GM20431 (cell line): Measurements from ENCODE around the gene TPD52L1.

Experiments used
- in situ Hi-C: fragments of 300-500 bp; cut with MseI, MboI; formaldehyde crosslinking; loops from one replicate; pipeline ENCODE4 v1.15.0; 2020; ENCODE audit warnings: low sequenced_read_pairs; ENCODE audit not compliant: unreplicated experiment

Gene TPD52L1

DNA sequence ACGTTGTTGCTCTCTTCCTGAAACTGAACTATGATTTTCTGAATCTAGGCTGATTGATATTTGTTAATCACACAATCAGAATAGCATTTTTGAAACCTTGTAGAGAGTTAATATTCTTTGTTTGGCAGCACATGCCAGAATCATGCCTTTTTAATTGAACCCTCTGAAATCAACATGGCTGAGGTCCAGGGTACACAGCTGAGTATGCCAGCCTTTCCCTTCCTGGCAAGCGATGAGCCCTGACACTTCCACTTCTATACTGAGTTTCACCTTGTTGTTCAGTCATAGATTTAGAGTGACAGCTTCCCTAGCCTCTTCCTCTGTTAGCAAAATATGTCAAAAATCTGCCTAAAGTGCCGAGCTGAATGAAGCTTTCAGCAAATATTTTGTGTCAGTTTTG, 141.4 kb downstream of the TPD52L1 start:
- in situ Hi-C loops, result no loop called here

DNA sequence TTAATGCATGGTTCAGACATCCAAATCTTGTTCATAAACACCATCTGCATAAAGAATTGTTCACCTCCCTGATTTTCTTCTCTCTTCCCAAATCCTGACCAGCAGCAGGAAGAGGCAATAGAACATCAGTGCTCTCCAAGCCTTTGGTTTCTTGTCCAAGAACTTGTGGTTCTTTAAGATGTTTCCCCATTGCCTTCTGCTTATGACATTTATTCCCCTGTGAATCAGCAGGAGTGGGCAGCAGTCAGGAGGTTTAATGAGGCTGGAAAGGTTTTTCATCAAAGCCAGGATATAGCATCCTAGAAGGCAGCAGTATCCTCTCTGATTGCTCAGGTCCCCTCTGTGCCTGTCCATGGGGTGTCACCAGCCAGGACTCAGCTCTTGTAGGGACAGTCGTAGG, 142.9 kb downstream of the TPD52L1 start:
- in situ Hi-C loops, result no loop called here

DNA sequence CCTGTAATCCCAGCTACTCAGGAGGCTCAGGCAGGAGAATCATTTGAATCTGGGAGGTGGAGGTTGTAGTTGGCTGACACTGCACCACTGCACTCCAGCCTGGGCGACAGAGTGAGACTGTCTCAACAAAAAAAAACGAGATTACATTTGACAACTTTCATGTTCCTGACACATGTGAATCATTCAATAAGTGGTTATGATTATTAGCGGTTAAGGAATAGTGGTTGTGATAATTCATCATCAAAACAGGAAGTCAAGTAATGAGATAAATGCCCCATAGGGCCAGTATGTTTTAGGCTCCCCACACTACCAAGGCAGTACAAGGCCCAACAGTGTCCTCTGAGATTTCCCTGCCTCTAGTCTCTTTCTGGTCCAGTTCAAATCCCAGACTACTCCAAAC, 145.7 kb downstream of the TPD52L1 start:
- in situ Hi-C loops, result no loop called here

DNA sequence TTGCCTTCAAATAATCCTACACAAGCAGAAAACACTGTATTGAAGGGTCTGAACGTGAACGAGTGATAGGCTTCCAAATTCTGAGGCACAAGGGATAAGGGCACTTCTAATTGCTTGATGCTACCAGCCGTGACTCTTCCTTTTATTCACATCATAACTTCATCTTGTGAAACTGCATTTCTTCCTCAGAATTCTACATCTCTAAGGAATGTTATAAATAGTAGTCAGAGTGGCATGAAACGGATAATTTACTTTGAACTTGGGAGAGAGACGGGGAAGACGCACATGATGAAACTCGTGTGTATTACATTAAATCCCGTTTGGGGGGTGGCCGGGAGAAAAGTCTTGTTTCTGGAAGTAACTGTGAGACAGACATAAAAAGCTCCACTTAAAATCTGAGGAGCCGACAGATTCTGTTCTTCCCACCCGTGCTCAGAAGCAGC, 147.4 kb downstream of the TPD52L1 start:
- in situ Hi-C loops, result loop anchor here (25.0 kb wide), 1 partner anchor 661 kb away; the partner anchor contains the start of gene HINT3

DNA sequence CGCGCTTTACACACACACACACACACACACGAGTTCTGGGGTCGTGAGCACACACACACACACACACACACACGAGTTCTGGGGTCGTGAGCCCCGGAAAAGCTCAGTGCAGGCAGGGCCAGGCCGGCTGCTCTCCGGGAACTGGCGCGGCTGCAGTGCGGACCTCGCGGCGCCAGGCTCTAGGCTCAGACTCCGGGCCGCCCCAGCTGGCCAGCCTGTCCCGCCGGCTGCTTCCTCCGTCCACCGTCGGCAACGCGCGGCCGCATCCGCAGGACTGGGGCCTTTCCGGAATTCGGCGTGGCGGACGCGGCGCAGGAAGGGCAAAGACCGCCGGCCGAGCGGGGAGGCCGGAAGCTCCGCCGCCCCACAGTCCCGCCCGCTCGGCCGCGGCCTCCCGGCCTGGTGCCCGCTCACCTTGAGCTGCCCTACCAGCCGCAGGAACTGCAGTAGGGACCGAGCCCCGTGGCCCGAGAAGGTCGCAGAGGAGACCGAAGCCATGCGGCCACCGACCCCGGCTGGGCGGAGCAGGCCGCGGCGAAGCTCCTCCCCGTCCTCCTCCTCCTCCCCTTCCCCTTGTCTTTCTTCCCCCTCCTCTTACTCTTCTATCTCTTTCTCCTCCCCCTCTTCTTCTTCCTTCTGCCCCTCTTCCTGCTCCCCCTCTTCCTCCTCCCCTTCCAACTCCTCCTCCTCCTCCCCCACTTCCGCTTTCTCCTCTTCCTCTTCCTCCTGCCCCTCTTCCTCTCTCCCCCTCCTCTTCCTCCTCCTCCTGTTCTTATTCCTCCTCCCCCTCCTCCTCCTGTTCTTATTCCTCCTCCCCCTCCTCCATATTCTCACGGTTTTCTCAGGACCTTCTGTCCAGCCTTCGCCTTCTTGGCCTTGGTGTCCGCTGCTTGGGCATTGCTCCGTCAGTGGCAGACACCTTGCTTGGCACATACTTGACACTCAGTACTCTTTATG, 148.1 kb downstream of the TPD52L1 start, which contains the start of gene HDDC2:
Gene HDDC2 (minus strand): TSS at position 533 of the 957 bp plus-strand sequence. CDS start 35 bp downstream, at position 498.
- in situ Hi-C loops, result loop anchor here (25.0 kb wide), 1 partner anchor 661 kb away; the partner anchor contains the start of gene HINT3

DNA sequence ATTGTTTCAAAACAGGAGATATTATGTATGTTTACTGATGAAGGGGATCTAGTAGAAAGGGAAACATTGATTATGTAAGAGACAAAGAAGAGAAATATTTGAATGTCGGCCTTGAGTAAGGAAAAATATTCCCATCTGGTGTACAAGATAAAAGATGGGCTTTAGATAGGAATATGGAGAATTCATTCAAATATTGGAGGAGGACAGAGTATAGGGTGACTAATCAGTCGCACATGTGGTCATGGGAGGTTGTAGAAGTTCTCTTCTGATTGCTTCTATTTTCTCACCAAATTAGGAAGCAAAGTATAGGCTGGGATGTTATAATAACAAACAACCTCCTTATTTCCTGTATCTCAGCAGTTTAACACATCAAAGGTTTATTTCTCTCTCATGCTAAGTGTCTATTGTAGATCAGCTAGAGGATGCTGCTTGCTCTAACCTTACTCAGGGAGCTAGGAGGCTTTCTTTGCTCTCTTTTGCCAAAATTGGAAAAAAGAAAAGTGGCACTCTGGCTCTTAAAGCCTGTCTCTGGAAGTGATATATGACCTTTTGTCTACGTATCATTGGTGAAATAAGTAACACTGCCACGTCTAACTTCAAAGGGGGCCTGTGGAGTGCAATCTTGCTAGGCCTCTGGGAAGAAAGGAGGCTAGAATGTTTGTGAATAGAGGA, 149.4 kb downstream of the TPD52L1 start:
- in situ Hi-C loops, result loop anchor here (25.0 kb wide), 1 partner anchor 659 kb away; the partner anchor contains the start of gene HINT3

DNA sequence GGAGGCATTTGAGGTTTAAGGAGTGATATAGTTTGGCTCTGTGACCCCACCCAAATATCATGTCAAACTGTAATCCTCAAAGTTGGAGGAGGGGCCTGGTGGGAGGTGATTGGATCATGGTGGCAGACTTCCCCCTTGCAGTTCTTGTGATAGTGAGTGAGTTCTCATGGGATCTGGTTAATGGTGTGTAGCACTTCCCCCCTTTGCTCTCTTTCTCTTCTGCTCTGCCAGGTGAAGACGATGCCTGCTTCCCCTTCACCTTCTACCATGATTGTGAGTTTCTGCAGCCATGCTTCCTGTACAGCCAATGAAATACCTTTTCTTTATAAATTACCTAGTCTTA, 149.9 kb downstream of the TPD52L1 start:
- in situ Hi-C loops, result loop anchor here (25.0 kb wide), 1 partner anchor 659 kb away; the partner anchor contains the start of gene HINT3

DNA sequence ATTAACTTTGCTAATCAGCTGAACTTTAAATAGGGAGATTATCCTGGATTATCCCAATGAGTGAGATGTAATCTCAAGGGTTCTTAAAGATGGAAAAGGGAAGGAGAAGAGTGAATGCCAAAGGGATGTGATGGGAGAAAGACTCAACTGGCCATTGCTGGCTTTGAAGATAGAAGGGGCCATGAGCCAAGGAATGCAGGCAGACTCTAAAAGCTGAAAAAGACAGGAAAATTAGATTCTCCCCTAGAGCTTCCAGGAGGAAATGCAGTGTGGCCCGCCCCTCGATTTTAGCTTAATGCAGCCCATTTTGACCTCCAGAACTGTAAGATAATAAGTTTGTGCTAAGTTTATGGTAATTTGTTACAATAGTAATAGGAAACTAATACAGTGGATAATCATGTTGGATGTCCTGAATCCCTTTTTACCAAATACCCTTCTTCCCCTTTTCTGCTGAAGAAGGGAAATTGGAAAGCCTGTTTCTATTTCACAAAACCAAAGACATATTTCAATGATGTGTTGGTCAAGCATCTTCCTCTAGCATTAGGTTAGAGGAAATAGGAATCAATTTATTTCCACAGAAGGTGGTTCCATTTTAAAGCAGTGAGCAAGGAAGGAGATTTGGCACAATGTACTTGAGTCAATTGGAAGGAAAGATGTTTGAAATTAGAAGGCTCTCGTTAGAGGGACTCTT, 151.5 kb downstream of the TPD52L1 start:
- in situ Hi-C loops, result loop anchor here (25.0 kb wide), 1 partner anchor 657 kb away; the partner anchor contains the start of gene HINT3

DNA sequence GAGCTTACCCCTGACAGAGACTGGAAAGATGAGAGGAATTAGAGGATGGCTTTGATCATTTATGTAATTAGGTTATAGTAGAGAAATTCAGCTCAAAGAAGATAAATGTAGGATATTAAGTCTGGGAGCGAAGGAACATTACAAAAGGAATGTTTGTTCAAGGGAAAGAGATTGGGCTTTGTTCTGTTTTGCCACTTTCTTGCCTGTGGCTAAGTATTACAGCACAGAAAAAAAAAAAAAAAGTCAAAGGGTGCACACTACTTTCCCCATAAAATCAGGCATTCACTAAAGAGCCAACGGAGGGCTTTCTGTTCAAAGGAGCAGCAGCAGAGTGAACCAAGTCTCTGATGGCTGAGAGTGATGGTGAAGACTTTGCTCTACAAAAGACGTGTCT, 153.2 kb downstream of the TPD52L1 start:
- in situ Hi-C loops, result loop anchor here (25.0 kb wide), 1 partner anchor 656 kb away; the partner anchor contains the start of gene HINT3

DNA sequence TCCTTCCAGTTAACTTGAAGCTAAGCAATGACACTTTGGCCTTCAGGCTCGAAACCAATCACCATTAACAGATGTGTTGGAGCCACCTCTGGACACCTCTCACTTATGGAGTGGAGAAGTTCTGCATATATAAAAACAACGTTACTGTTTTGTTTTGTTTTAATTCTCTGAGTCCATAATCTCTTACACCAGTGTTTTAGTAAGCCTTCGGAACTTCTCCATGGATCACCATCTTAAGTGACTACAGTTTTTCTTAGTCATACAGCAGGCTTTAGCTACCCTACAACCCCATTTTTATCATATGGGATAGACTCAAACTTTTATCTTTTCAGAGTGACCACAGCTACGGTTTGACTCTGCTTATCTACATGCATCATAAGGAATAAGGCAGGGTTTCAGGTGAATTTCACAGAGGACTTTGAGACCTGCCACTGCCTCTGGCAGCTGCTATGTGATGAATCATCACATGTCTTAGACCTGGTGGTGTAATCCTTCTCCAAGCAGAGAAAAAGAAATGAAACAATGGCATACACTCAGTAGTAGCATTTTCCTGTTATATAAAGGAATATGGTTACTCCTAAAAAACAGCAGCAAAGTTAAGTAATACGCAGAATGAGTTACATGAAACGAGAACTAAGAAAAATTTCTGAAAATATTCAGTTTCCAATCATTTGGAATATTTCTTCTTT, 153.7 kb downstream of the TPD52L1 start:
- in situ Hi-C loops, result loop anchor here (25.0 kb wide), 1 partner anchor 655 kb away; the partner anchor contains the start of gene HINT3

DNA sequence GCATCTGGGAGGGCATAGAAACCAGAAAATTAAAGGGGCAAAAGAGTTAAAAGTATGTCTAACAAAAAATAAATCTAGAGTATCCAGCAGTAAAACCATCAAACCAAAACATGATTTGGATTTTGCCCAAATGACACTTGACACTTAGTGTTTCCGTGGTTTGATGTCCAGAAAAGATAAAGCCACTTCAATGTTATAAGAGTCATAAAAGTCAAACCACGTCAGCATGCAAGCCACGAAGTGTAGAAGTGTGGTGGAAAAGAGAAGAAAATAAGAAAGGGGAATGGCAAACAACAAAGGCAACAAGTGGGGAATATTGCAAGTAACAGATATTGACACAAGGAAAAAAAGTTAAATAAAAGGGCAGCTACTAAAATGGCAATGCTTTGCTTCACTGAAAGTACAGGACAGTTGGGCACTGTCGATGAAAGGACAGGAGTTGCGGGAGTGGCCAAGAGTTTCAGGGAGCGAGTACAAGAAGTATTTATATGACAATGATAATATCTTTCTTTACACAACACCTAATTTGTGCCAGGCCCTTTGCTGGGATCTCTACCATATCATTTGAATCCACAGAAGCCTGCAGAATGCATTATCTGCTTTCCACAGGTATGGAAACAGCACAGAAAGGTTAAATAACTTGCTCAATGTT, 154.5 kb downstream of the TPD52L1 start:
- in situ Hi-C loops, result loop anchor here (25.0 kb wide), 1 partner anchor 654 kb away; the partner anchor contains the start of gene HINT3

DNA sequence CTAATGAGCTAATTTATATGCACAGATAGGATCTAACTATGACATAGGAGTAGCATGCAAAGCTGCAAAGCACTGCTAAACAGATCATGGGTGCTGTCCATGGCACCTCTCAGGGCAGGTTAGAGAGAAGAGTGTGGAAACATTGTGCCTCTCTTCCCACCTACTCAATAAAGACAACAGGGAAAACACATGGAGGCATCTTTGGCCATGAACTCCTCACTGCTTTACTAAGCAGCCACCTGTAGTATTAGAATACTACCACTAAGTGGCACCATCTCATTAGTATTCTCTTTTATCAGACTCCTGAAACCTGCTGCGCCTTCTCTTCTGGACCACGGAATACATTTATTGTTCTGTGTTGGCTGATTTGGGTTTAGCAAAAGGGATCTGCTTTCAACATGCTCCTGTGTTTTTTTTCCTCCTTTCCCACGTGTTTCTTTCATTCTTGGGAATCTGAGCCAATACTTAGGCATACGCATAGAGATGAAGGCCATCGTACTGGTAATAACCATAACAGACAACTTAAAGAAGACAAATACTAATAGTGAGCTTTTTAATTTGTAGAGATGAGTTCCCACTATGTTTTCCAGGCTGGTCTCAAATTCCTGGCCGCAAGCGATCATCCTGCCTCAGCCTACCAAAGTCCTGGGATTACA, 157.5 kb downstream of the TPD52L1 start:
- in situ Hi-C loops, result loop anchor here (5.0 to 25.0 kb wide), 2 partner anchors 446 to 651 kb away; partner anchors contain the start of gene HINT3

DNA sequence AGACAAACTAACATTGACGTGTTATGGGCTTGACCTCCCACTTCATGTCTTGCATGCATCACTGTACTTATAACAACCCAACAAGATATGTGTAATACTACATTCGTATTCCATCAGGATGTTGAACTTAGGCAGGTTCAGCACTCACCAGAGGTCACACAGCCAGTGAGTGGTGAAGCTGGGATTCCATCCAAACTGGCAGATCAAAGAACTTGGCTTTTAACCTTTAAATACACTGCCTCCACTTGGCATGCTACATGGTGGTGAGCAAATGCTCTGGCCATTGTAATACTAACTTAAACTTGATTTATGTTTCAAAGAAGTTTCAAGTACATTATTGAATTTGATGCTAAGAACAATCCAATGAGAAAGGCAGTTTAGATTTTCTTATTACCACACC, 158.9 kb downstream of the TPD52L1 start:
- in situ Hi-C loops, result loop anchor here (5.0 to 25.0 kb wide), 2 partner anchors 445 to 650 kb away; partner anchors contain the start of gene HINT3

DNA sequence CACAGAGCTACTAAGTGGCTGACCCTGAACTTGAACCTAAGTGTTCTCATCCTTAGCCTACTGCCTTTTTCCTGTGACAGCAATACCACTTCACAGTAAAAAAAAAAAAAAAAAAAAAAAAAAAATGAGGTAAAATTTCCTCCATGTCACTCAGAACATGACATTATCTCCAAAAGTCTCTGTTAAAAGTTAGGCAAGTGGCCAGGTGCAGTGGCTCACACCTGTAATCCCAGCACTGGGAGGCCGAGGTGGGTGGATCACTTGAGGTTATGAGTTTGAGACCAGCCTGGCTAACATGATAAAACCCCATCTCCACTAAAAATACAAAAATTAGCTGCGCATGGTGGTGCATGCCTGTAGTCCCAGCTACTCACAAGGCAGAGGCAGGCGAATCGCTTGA, 159.4 kb downstream of the TPD52L1 start:
- in situ Hi-C loops, result loop anchor here (5.0 to 25.0 kb wide), 2 partner anchors 444 to 649 kb away; partner anchors contain the start of gene HINT3
